ENCODE measurements around the gene PLCG1.

DNA sequence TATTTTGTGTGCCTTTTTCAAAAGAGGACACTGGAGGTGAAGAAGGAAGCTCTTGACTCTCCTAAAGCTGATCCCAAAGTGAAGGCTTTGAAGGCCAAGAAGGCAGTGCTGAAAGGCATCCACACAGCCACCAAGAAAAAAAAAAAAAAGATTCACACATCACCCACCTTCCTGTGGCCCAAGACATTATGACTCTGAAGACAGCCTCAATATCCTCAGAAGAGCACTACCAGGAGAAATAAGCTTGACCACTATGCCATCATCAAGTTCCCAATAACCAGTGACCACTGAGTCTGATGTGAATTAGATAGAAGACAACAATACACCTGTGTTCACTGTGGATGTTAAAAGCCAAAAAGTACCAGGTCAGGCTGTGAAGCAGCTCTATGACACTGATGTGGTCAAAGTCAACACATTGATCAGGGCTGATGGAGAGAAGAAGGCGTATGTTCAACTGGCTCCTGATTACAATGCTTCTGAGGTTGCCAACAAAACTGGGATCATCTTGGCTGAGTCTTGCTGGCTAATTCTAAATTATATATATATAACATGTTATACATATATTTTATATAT lies 59.4 kb downstream of the PLCG1 start:
- TF ChIP-seq, protein P1, sequence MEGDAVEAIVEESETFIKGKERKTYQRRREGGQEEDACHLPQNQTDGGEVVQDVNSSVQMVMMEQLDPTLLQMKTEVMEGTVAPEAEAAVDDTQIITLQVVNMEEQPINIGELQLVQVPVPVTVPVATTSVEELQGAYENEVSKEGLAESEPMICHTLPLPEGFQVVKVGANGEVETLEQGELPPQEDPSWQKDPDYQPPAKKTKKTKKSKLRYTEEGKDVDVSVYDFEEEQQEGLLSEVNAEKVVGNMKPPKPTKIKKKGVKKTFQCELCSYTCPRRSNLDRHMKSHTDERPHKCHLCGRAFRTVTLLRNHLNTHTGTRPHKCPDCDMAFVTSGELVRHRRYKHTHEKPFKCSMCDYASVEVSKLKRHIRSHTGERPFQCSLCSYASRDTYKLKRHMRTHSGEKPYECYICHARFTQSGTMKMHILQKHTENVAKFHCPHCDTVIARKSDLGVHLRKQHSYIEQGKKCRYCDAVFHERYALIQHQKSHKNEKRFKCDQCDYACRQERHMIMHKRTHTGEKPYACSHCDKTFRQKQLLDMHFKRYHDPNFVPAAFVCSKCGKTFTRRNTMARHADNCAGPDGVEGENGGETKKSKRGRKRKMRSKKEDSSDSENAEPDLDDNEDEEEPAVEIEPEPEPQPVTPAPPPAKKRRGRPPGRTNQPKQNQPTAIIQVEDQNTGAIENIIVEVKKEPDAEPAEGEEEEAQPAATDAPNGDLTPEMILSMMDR (IDR thresholded peaks at IDR 0.05): no peak
- TF ChIP-seq ZFX (IDR thresholded peaks at IDR 0.05; ENCODE audit: borderline replicate concordance): no peak

All from 22Rv1 (cell line).